SK-N-SH treated with all-trans-retinoic acid at 6 μM for 48 hours (cell line): Measurements from ENCODE around the gene ADCY5.

Experiments
- BACH2 ChIP-seq: fragments of 250-450 bp; sonication (Bioruptor Pico); IDR thresholded peaks from 2 replicates; pipeline ENCODE4 v1.9.0; 2021; ENCODE audit warnings: mild to moderate bottlenecking, borderline replicate concordance
- CREB5 ChIP-seq: fragments of 250-450 bp; sonication (Bioruptor Pico); IDR thresholded peaks from 2 replicates; pipeline ENCODE4 v1.5.1; 2020; ENCODE audit warnings: low read depth, mild to moderate bottlenecking, moderate library complexity
- ISL1 ChIP-seq: fragments of 250-450 bp; sonication (Bioruptor Pico); IDR thresholded peaks from 2 replicates; pipeline ENCODE4 v2.1.2; 2022; ENCODE audit warnings: mild to moderate bottlenecking, moderate library complexity
- OSR1 ChIP-seq: fragments of 250-450 bp; sonication (Bioruptor Pico); IDR thresholded peaks from 2 replicates; pipeline ENCODE4 v1.8.0; 2022; ENCODE audit warnings: moderate library complexity, mild to moderate bottlenecking, inconsistent platforms
- PATZ1 ChIP-seq: fragments of 250-450 bp; sonication (Bioruptor Pico); IDR thresholded peaks from 2 replicates; pipeline ENCODE4 v1.8.0; 2020; ENCODE audit warnings: mild to moderate bottlenecking, moderate library complexity, borderline replicate concordance
- RARB ChIP-seq: fragments of 250-450 bp; sonication (Bioruptor Pico); IDR thresholded peaks from 2 replicates; pipeline ENCODE4 v1.8.0; 2021; ENCODE audit warnings: mild to moderate bottlenecking, moderate library complexity
- TCF4 ChIP-seq: fragments of 250-450 bp; sonication (Bioruptor Pico); IDR thresholded peaks from 2 replicates; pipeline ENCODE4 v1.8.0; 2021; ENCODE audit warnings: mild to moderate bottlenecking, moderate library complexity, borderline replicate concordance
- ZFP30 ChIP-seq: fragments of 450-650 bp; formaldehyde crosslinking; IDR thresholded peaks from 2 replicates; pipeline ENCODE4 v1.5.0; 2022; ENCODE audit warnings: mild to moderate bottlenecking, moderate library complexity
- ZNF70 ChIP-seq: fragments of 450-650 bp; formaldehyde crosslinking; IDR thresholded peaks from 2 replicates; pipeline ENCODE4 v1.5.0; 2020; ENCODE audit warnings: mild to moderate bottlenecking, moderate library complexity

GRCh38 chr3:123300583-123300982 is 148.3 kb downstream of the ADCY5 start:
- TF ChIP-seq PATZ1 (CRISPR knock-in tag) = no peak
- TF ChIP-seq ZNF70 (CRISPR knock-in tag) = no peak
- no peak for TF ChIP-seq BACH2 (CRISPR knock-in tag)
- no peak for TF ChIP-seq CREB5 (CRISPR knock-in tag)
- no peak for TF ChIP-seq RARB
- no peak for TF ChIP-seq ZFP30
- no peak for TF ChIP-seq TCF4 (CRISPR knock-in tag)
- no peak for TF ChIP-seq OSR1 (CRISPR knock-in tag)
- no peak for TF ChIP-seq ISL1 (CRISPR knock-in tag)
